ENCODE measurements around the gene CCDC136.

GRCh38 chr7:128747327-128748079 is 44.3 kb upstream of the CCDC136 start:
- TF ChIP-seq, protein P1, sequence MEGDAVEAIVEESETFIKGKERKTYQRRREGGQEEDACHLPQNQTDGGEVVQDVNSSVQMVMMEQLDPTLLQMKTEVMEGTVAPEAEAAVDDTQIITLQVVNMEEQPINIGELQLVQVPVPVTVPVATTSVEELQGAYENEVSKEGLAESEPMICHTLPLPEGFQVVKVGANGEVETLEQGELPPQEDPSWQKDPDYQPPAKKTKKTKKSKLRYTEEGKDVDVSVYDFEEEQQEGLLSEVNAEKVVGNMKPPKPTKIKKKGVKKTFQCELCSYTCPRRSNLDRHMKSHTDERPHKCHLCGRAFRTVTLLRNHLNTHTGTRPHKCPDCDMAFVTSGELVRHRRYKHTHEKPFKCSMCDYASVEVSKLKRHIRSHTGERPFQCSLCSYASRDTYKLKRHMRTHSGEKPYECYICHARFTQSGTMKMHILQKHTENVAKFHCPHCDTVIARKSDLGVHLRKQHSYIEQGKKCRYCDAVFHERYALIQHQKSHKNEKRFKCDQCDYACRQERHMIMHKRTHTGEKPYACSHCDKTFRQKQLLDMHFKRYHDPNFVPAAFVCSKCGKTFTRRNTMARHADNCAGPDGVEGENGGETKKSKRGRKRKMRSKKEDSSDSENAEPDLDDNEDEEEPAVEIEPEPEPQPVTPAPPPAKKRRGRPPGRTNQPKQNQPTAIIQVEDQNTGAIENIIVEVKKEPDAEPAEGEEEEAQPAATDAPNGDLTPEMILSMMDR (IDR thresholded peaks at IDR 0.05): no peak
- TF ChIP-seq POLR2A (IDR thresholded peaks at IDR 0.05): no peak

Data from tibial nerve (tissue), 3 donors.